A549 (cell line): Measurements from ENCODE around the gene TEN1.

Source experiments
- CBX2 ChIP-seq: fragments of 200-600 bp; sonication (generic); IDR thresholded peaks from 2 replicates; pipeline ENCODE4 v1.6.1; 2016; ENCODE audit warnings: low read depth, mild to moderate bottlenecking, borderline replicate concordance
- EP300 ChIP-seq, 2 experiments: fragments of >200 bp; sonication (Bioruptor Twin); formaldehyde crosslinking; IDR thresholded peaks; 2 replicates in 1 of 2; 3 replicates in 1 of 2; pipeline ENCODE4 v1.6.1; 2016 to 2017
- POLR2A ChIP-seq: IDR thresholded peaks from 2 replicates; pipeline ENCODE4 v1.6.1; 2012; ENCODE audit warnings: mild to moderate bottlenecking, low read length
- POLR2AphosphoS2 ChIP-seq: conservative IDR thresholded peaks from 2 replicates; pipeline ENCODE4 v1.6.1; 2012; ENCODE audit warnings: low read length, improper control_type of control experiment, inconsistent platforms
- TFCP2L1 ChIP-seq: fragments of 250-450 bp; sonication (Bioruptor Pico); IDR thresholded peaks from 2 replicates; pipeline ENCODE4 v1.5.0; 2021; ENCODE audit warnings: mild to moderate bottlenecking
- TP53 ChIP-seq: fragments of 250-450 bp; sonication (Bioruptor Pico); IDR thresholded peaks from 2 replicates; pipeline ENCODE4 v1.5.0; 2021; ENCODE audit warnings: mild to moderate bottlenecking, moderate library complexity
- TF ChIP-seq, protein P1 (sequence below): fragments of >200 bp; sonication (Bioruptor Twin); formaldehyde crosslinking; IDR thresholded peaks from 3 replicates; pipeline ENCODE4 v1.5.1; 2016

DNA sequence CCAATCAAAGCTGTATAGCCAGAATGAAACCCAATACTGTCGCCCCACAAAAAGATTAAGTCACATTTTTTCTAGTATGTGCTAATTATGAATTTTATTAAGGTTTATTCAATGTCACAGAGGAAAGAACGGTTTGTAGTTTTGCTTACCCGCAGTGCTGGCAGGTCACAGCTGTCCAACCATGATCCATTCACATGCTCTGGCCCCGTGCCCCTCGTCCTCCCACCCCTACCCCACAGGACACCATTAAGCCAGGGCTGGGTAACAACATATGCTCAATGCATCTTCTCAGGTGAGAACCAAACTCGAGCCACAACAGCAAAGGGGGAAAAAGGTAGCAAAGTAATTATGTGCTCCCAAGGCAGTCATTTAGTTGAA lies 37.6 kb upstream of the TEN1 start:
- TF ChIP-seq, protein P1, sequence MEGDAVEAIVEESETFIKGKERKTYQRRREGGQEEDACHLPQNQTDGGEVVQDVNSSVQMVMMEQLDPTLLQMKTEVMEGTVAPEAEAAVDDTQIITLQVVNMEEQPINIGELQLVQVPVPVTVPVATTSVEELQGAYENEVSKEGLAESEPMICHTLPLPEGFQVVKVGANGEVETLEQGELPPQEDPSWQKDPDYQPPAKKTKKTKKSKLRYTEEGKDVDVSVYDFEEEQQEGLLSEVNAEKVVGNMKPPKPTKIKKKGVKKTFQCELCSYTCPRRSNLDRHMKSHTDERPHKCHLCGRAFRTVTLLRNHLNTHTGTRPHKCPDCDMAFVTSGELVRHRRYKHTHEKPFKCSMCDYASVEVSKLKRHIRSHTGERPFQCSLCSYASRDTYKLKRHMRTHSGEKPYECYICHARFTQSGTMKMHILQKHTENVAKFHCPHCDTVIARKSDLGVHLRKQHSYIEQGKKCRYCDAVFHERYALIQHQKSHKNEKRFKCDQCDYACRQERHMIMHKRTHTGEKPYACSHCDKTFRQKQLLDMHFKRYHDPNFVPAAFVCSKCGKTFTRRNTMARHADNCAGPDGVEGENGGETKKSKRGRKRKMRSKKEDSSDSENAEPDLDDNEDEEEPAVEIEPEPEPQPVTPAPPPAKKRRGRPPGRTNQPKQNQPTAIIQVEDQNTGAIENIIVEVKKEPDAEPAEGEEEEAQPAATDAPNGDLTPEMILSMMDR, result no peak
- TF ChIP-seq POLR2AphosphoS2 (no peak), CBX2 (no peak), EP300 (IDR thresholded peaks at IDR 0.05) (no peak), POLR2A (no peak), TFCP2L1 (CRISPR knock-in tag) (no peak), TP53 (CRISPR knock-in tag) (no peak)
